Ammon's horn (tissue), 1 donor: Measurements from ENCODE around the gene GLMN.
"Not testable (repeated sequence)": the region's sequence is repeated elsewhere in the genome, so short reads cannot be mapped to it uniquely, and the experiment has no call there.

ENCODE experiments used
- DNase-seq: peaks from one replicate; pipeline ENCODE4 v3.0.0-alpha.2; 2016; ENCODE audit warnings: low spot score

Gene GLMN

DNA sequence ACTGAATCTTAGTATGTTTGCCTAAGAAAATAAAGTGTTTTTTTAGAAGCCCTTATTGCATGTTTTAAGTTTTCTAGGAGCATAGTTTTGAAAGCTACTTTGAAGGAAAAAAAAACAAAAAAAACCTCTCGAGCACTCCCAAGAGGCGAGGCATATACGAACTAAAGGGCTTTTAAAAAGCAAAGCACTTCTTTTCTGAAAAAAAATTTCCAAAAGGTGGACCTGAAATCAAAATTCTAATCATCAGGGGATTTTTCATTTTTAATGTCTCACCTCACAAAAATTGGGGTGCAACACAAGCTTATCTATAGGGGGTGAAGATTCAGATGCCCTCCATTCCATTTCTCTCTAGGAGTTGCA is 594 bp downstream of the GLMN start:
- no peak for DNase-seq

DNA sequence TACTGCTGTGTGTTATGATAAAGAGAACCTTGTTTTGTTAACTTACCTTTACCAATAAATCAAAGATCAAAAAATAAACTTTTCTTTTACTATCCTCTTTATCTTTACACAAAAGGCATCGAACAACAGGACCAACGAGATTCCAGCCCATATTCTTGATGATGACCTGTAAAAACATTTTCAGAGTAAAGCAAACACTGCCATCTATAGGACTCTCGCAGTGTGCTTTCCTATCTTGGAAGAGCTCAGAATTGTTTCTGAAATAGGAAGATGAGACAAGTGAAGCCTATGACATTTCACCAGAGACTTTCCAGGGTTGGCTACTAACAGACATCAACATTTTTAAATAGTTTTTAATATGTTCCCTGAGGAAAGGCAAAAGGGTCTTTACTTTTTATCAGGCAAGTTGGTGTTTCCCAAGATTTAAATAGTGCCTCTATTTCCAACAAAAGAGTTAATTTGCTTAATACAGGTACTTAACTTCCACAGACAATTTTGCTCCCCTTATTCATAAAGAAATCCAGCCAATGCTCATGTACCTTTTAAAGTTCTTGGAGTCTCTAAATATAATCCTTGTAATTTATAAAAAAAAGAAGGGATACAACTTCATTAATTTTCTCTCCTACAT is 7.3 kb downstream of the GLMN start:
- peak; percentile 72 for DNase-seq

- not testable (repeated sequence) for DNase-seq
Measured at GRCh38 chr1:92281411-92281810, 17.4 kb downstream of the GLMN start.

GRCh38 chr1:92279781-92280180 is 19.0 kb downstream of the GLMN start:
- not testable (repeated sequence) for DNase-seq

- DNase-seq = no peak
Measured at GRCh38 chr1:92277105-92277723, 21.6 kb downstream of the GLMN start.

- DNase-seq = no peak
Measured at GRCh38 chr1:92276082-92276481, 22.7 kb downstream of the GLMN start.

- no peak for DNase-seq
Measured at GRCh38 chr1:92274939-92275338, 23.8 kb downstream of the GLMN start.

DNA sequence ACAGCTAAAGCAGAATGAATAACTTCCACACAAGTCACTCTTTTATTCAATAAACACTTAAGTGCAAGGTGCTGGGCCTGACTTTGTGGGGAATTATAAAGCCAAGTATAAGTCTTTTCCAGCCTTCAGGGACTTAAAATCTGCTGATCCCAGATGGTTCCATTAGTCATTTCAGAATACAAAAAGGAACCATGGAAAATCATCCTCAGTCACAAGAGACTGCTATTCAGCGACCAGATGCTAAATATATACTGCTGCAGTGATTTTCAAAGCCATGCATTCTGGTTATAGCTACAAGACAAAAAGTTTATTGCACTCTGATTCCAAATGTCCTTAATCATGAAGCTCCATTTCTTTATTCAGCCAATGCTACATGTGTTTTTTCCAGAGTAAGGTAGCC is 25.7 kb downstream of the GLMN start:
- DNase-seq = peak; percentile 24

DNA sequence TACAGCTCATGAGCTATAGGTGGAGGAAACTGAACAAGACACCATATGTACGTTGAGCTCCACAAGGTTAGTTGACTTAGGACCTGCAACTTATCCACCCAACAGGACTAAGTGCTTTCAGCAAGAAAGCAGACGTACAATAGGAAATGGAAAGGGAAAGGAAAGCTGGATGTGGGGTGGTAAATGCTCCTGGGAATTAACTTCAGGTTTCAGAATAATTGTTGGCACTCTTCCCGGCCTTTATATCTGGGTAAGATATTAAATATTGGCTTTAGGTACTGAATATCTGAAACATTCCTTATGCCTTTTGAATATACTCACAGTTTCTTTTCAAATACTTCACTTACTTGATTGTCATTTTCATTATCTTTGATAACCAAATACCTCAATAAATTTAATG is 36.3 kb downstream of the GLMN start:
- DNase-seq = no peak

DNA sequence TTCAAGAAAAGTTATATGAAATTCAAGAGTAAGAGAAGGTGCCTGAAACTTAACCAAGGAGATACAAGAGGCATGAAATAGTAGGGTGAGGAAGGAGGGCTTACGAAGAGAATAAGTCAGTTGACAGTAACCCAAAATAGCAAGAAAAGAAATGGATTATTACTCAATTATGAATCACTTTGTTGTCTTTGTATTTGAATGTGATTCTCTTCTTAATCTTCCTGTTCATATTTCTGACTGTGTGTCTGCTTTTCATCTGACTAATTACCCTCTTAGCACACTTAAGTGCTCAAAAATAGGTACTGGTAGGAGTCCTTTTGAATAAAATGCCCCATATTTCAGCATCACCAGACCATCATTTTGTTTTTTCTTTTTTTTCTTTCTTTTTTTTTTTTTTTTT is 39.4 kb downstream of the GLMN start:
- no peak for DNase-seq

DNA sequence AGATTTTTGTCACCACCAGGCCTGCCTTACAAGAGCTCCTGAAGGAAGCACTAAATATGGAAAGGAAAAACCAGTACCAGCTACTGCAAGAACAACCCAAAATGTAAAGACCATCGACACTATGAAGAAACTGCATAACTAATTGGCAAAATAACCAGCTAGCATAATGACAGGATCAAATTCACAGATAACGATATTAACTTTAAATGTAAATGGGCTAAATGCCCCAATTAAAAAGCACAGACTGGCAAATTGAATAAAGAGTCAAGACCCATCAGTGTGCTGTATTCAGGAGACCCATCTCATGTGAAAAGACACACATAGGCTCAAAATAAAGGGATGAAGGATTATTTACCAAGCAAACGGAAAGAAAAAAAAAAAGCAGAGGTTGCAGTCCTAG is 44.1 kb downstream of the GLMN start:
- DNase-seq = not testable (repeated sequence)

DNA sequence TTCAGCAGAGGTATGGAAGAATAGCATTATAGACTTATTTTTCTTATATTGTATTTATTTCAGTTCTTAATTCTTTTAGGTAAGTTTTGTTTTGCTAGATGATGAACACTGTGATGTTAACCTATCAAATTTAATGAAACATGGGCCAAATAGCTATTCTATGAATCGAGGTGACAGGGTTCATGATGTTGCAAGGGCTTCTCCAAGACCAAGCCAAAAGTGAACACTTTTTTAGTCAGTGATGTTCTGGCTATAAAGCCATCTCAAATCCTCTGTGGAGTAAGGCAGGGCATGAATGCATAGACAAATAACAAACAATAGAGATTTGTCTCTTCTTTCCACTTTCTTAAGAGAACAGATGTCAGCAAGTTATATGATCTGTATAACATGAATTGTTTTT is 54.4 kb downstream of the GLMN start:
- no peak for DNase-seq

- DNase-seq = no peak
Measured at GRCh38 chr1:92240034-92240433, 58.8 kb downstream of the GLMN start.

- no peak for DNase-seq
Measured at GRCh38 chr1:92230736-92231135, 68.1 kb downstream of the GLMN start.

GRCh38 chr1:92228401-92228800 is 70.4 kb downstream of the GLMN start:
- DNase-seq = no peak

DNA sequence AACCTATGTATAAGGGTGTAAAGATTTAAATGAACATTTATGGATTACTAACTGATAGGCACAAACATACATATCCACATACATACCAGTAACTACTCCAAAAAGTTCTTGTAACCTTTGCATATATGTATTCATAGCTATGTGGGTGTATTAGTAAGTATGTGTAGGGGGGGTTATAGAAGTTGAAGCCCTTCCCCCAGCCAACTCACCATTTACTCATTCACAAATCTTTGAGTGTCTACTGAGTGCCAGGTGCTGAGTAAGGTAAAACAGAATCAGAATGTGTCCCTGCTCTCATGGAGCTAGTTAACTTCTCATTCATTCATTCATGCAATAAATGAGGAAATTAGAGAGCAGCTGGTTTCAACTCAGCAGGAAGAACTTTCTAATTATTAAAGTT is 79.8 kb downstream of the GLMN start:
- no peak for DNase-seq

GRCh38 chr1:92218559-92218958 is 80.2 kb downstream of the GLMN start:
- DNase-seq = no peak

GRCh38 chr1:92217721-92218120 is 81.1 kb downstream of the GLMN start, which contains the start of gene C1orf146:
TSS of gene C1orf146 (plus strand) at chr1:92217915. CDS start at chr1:92231421, 13,506 bp downstream.
- no peak for DNase-seq

- DNase-seq = no peak
Measured at GRCh38 chr1:92211166-92211565, 87.6 kb downstream of the GLMN start.

GRCh38 chr1:92210701-92211100 is 88.1 kb downstream of the GLMN start:
- DNase-seq = no peak

GRCh38 chr1:92203105-92203504 is 95.7 kb downstream of the GLMN start:
- DNase-seq = no peak

DNA sequence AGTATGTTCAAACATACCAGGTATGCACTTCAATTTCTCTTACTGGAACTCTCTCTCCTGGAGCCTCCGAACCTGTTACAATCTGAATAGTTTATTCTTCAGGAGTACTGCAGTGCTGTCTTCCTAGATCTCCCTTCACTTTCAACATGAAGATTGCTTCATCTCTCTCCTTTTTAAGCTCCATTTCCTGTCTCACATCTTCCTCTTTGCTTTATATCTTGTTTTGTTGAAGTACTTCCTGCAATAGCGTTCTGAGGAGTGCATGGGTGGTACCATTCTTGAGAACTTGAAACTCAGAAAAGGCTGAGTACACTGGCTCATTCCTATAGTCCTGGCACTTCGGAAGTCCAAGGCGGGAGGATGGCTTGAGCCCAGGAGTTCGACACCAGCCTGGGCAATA is 96.8 kb downstream of the GLMN start:
- DNase-seq = no peak
